Activated B cell treated with CpG ODN at 0.5 μM for 24 hours (primary cell): ENCODE measurements around the gene CLCF1. TPM values are rescaled to one million over a fixed set of nuclear protein-coding genes. Genes with fewer than 3 reads are reported as not detected.
A peak's percentile ranks its signal among the peaks of the same experiment; 100 is the strongest.

Experiments
- ATAC-seq: fragments of 200-7000 bp; cut with Tn5 transposase; one replicate; pipeline ENCODE4 v1.10.0; 2021; ENCODE audit warnings: low read depth, mild to moderate bottlenecking, moderate library complexity
- CTCF ChIA-PET: fragments of 350-600 bp; sonication (Branson Sonifier 250); formaldehyde crosslinking; loops from one replicate; lab custom pipeline; 2021; ENCODE audit warnings: antibody characterized with exemption; lab: Charles Lee
- POLR2A ChIA-PET: fragments of 350-600 bp; sonication (Branson Sonifier 250); formaldehyde crosslinking; loops from one replicate; lab custom pipeline; 2021; ENCODE audit warnings: antibody characterized with exemption; lab: Charles Lee
- DNase-seq: peaks from one replicate; pipeline ENCODE4 v3.0.0; 2022
- H3K27ac Mint-ChIP-seq: one replicate; pipeline ENCODE4 v1.8.0; 2020; ENCODE audit warnings: mixed read lengths
- H3K27me3 Mint-ChIP-seq: one replicate; pipeline ENCODE4 v1.8.0; 2021; ENCODE audit warnings: mixed read lengths
- H3K36me3 Mint-ChIP-seq: one replicate; pipeline ENCODE4 v1.8.0; 2021; ENCODE audit warnings: low read depth, mixed read lengths
- H3K4me1 Mint-ChIP-seq: one replicate; pipeline ENCODE4 v1.8.0; 2021; ENCODE audit warnings: mixed read lengths
- H3K4me3 Mint-ChIP-seq: one replicate; pipeline ENCODE4 v1.8.0; 2020; ENCODE audit warnings: mild to moderate bottlenecking, mixed read lengths
- H3K9me3 Mint-ChIP-seq: one replicate; pipeline ENCODE4 v1.8.0; 2020; ENCODE audit warnings: mixed read lengths
- CTCF ChIP-seq: fragments of 200-600 bp; IDR thresholded peaks from one replicate; pipeline ENCODE4 v1.8.0; 2022; ENCODE audit warnings: antibody characterized with exemption, mild to moderate bottlenecking
- intact Hi-C: fragments of 100-400 bp; cut with micrococcal nuclease; formaldehyde crosslinking; loops from one replicate; pipeline ENCODE4 v1.15.1; 2024
- total RNA-seq: library from RNA; stranded (reverse); gene quantifications from 2 replicates; pipeline ENCODE4 v1.2.3, GENCODE V29; 2022

CLCF1 gene
- total RNA-seq: 28.2 and 30.7 TPM in 2 replicates

GRCh38 chr11:67372993-67373647 is at the start of gene CLCF1:
Gene CLCF1 (minus strand): TSS chr11:67373598. CDS start chr11:67373539, 59 bp downstream.
- no peak for TF ChIP-seq CTCF
- H3K36me3 Mint-ChIP-seq: peaks cover 25% of the 10 kb centered on the region
- ChIA-PET CTCF (interaction anchor here (0.6 to 22.6 kb wide), 7 partner anchors 8 to 105 kb away, joined by 3 to 735 read pairs (median 8); partner anchors contain the start of gene POLD4), POLR2A (interaction anchor here (0.6 to 26.4 kb wide), 31 partner anchors 4 to 432 kb away, joined by 3 to 1307 read pairs (median 6); partner anchors contain the start of genes AIP, ANKRD13D, CDK2AP2 and CLCF1)
- H3K27ac Mint-ChIP-seq: peak within 1 kb of the TSS; percentile 97
- intact Hi-C loops: loop anchor here (1.0 kb wide), 1 partner anchor 20 kb away; the partner anchor contains the start of gene POLD4
- no peaks in the 10 kb centered on the region for H3K9me3 Mint-ChIP-seq
- ATAC-seq (peak; percentile 19), DNase-seq (peak; percentile 60)
- H3K4me1 Mint-ChIP-seq: peaks cover 59% of the 10 kb centered on the region
- no peaks in the 10 kb centered on the region for H3K27me3 Mint-ChIP-seq
- peak within 1 kb of the TSS; percentile 96 for H3K4me3 Mint-ChIP-seq

- ChIA-PET POLR2A (interaction anchor here (1.3 to 13.9 kb wide), 5 partner anchors 12 to 45 kb away, joined by 3 to 404 read pairs (median 9); partner anchors contain the start of genes PPP1CA, PTPRCAP and TBC1D10C), CTCF (interaction anchor here (1.1 kb wide), 1 partner anchor 13 kb away, joined by 3 read pairs; no protein-coding TSS in a partner anchor)
- Mint-ChIP-seq H3K4me1 (peaks cover 39% of the 10 kb centered on the region), H3K9me3 (no peaks in the 10 kb centered on the region), H3K27me3 (no peaks in the 10 kb centered on the region), H3K27ac (no peak overlapping the region), H3K36me3 (no peaks in the 10 kb centered on the region), H3K4me3 (peak overlapping the region; percentile 32)
- ATAC-seq (no peak), DNase-seq (no peak)
- TF ChIP-seq CTCF: no peak
- intact Hi-C loops: no loop called here
Measured at GRCh38 chr11:67422891-67423290, 49.5 kb upstream of the CLCF1 start.

GRCh38 chr11:67421430-67422031 is 48.1 kb upstream of the CLCF1 start:
- ChIA-PET CTCF (interaction anchor here (1.0 to 5.0 kb wide), 3 partner anchors 10 to 18 kb away, joined by 3 to 53 read pairs (median 3); partner anchors contain the start of genes PPP1CA and TBC1D10C), POLR2A (interaction anchor here (0.6 to 13.9 kb wide), 12 partner anchors 10 to 193 kb away, joined by 3 to 404 read pairs (median 12); partner anchors contain the start of genes PPP1CA, PTPRCAP, RAD9A and RPS6KB2)
- H3K27me3 Mint-ChIP-seq: no peaks in the 10 kb centered on the region
- DNase-seq (no peak), ATAC-seq (no peak)
- no peak for TF ChIP-seq CTCF
- no peaks in the 10 kb centered on the region for H3K9me3 Mint-ChIP-seq
- H3K4me3 Mint-ChIP-seq: peak overlapping the region; percentile 74
- peaks cover 45% of the 10 kb centered on the region for H3K4me1 Mint-ChIP-seq
- H3K27ac Mint-ChIP-seq: peak overlapping the region; percentile 77
- H3K36me3 Mint-ChIP-seq: no peaks in the 10 kb centered on the region
- intact Hi-C loops: loop anchor here (1.0 to 2.0 kb wide), 3 partner anchors 15 to 43 kb away; partner anchors contain the start of gene PTPRCAP

GRCh38 chr11:67420646-67421429 is 47.4 kb upstream of the CLCF1 start:
- POLR2A ChIA-PET: interaction anchor here (0.6 to 13.9 kb wide), 18 partner anchors 9 to 193 kb away, joined by 3 to 404 read pairs (median 12); partner anchors contain the start of genes CORO1B, POLD4, PPP1CA and PTPRCAP
- H3K27ac Mint-ChIP-seq: peak overlapping the region; percentile 83
- no peaks in the 10 kb centered on the region for H3K27me3 Mint-ChIP-seq
- CTCF ChIA-PET: interaction anchor here (1.0 to 5.0 kb wide), 3 partner anchors 9 to 18 kb away, joined by 3 to 53 read pairs (median 3); partner anchors contain the start of genes PPP1CA and TBC1D10C
- ATAC-seq (peak; percentile 85), DNase-seq (peak; percentile 98)
- peak overlapping the region; percentile 79 for H3K4me3 Mint-ChIP-seq
- peaks cover 52% of the 10 kb centered on the region for H3K4me1 Mint-ChIP-seq
- intact Hi-C loops: loop anchor here (1.0 to 2.0 kb wide), 3 partner anchors 16 to 43 kb away; partner anchors contain the start of gene PTPRCAP
- no peaks in the 10 kb centered on the region for H3K36me3 Mint-ChIP-seq
- H3K9me3 Mint-ChIP-seq: no peaks in the 10 kb centered on the region
- TF ChIP-seq CTCF: no peak
